ENCODE results near the gene GRIA4.

The GRIA4 gene

DNA sequence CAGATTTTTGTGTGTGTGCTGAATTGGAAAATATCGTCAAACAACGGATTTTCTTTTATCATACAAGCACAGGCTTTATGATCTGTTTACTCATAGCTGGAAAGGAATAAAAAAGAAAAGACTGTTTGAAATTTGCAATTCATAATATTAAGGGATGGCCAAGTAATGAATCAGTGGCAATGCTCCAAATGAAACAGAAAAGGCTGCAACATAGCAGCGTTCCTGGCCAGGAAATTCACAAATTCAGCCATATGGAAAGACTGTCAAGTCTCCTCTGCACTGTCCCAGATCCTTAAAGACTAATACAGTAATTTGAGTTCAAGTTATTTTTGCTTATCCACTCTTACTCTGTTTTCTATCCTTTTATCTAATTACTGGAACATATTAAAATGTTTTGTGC is 313.9 kb downstream of the GRIA4 start:
- no peak for DNase-seq (ENCODE audit: low read depth)
- no peak overlapping the region for H3K4me3 ChIP-seq (ENCODE audit: control insufficient read depth, low read depth, low read length)
- TF ChIP-seq CTCF (IDR thresholded peaks at IDR 0.05; ENCODE audit: control insufficient read depth, insufficient read depth, low read depth, low read length, missing control alignments), result no peak

DNA sequence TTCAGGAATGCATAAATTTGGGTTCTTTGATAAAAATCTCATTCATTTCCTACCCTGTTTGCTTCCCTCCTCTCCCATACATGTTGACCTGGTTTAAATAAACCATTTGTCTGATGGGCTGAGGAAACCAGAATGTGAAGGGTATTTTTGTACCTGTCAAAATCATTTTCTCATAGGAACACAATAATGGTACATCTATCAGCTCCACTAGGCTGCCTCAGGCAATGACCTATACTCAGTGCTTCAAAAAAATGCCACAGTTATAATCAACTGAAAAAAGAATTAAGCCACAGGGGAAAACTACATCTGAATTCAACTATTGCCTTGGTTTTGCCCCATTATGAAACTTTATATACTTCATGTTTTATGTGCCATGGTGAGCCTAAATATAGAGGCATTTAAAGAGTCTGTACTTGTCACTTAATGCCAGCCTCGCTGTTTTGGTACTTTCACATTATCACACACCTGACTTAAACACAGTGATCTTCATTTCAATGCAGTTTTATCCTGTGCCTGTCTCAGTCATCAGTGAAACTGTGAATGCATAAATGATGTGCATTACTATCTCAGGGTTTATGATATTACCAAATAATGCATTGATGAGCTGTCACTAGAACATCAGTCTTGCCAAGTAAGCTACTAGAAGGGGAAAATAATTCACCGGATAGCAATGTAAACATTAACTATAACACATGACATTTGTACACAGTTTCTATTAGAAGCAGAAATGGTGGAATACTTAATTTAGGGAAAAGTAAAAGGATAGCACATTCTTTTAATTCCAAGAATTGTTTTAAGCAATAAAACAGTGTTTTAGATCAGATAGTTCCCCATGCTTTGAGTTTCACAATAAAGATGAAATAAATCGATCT is 319.4 kb downstream of the GRIA4 start:
- no peak for DNase-seq (ENCODE audit: low read depth)
- TF ChIP-seq CTCF (IDR thresholded peaks at IDR 0.05; ENCODE audit: control insufficient read depth, insufficient read depth, low read depth, low read length, missing control alignments), result no peak
- no peak overlapping the region for H3K4me3 ChIP-seq (ENCODE audit: control insufficient read depth, low read depth, low read length)

GRCh38 chr11:105933695-105934094 is 323.8 kb downstream of the GRIA4 start:
- DNase-seq (ENCODE audit: low read depth), result no peak

DNA sequence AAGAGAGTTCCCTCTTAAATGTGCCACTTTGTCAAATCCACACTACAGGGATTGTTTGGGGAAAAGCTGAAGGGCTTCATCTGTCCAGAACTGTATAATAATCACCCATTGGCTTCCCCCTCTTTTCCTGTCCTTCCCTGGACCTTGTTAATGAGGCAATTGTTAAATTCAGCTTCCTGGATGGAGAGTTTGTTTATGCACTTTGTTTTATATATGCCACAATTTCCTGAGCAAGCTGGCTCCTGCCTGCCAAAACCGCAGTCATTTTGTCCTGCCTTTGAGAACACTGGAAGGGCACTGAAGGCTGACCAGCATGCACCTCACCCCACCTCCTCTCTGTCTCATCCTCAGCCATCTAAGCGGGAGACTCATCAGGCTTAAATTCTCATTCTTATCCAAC is 325.9 kb downstream of the GRIA4 start:
- H3K4me3 ChIP-seq (ENCODE audit: control insufficient read depth, low read depth, low read length), result no peak overlapping the region
- no peak for DNase-seq (ENCODE audit: low read depth)
- no peak for TF ChIP-seq CTCF (IDR thresholded peaks at IDR 0.05; ENCODE audit: control insufficient read depth, insufficient read depth, low read depth, low read length, missing control alignments)

More at GRCh38 chr11:105933695-105934094, 323.8 kb downstream of the GRIA4 start:
- no peak for TF ChIP-seq CTCF (IDR thresholded peaks at IDR 0.05; ENCODE audit: control insufficient read depth, insufficient read depth, low read depth, low read length, missing control alignments)
- no peak overlapping the region for H3K4me3 ChIP-seq (ENCODE audit: control insufficient read depth, low read depth, low read length)

DNA sequence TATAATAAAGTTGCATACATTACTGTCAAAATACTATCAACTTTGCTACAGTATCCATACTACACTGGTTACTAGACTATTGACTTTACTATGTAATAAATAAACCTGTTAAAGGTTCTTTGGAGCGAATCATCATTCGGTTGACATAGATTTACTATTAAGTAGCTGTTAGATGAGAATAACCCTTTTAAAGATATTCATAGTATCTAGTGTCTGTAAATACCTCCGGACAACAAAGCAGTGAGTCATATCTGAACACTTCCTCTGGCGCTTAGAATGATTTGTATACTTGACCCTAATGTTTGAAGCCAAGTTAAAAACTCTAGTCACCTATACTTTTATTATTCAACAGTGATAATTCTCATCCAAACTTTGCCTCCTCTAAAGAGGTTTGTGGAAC is 327.5 kb downstream of the GRIA4 start:
- no peak for TF ChIP-seq CTCF (IDR thresholded peaks at IDR 0.05; ENCODE audit: control insufficient read depth, insufficient read depth, low read depth, low read length, missing control alignments)
- no peak for DNase-seq (ENCODE audit: low read depth)
- no peak overlapping the region for H3K4me3 ChIP-seq (ENCODE audit: control insufficient read depth, low read depth, low read length)

DNA sequence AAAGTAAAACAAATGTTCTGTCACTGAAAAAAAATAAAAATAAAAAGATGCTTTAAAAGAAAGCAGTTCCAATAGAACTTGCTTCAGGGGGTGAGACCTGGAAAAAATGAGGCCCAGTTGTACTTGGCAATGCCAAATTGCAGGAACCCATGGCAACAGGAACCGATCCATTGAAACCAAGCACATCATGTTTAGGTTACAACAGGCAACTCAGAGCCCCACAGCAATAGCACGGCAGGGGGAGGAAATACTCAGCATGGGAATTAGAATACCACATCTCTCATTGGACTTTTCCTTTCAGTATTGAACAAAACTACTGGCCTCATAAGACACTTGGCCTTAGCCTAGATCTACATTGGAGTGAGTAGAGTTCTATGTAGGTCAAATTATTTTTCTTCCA is 327.9 kb downstream of the GRIA4 start:
- no peak for DNase-seq (ENCODE audit: low read depth)
- H3K4me3 ChIP-seq (ENCODE audit: control insufficient read depth, low read depth, low read length), result no peak overlapping the region
- no peak for TF ChIP-seq CTCF (IDR thresholded peaks at IDR 0.05; ENCODE audit: control insufficient read depth, insufficient read depth, low read depth, low read length, missing control alignments)
